Daoy (cell line): ENCODE results near the gene CLTC. TPM values are rescaled to one million over a fixed set of nuclear protein-coding genes. Genes with fewer than 3 reads are reported as not detected.

Experiments used
- DNase-seq: peaks from one replicate; pipeline ENCODE4 v3.0.0-alpha.2; 2015; ENCODE audit warnings: low read depth
- total RNA-seq: library from RNA; depleted of rRNA; stranded (reverse); fragments of >200 nt; shearing (Covaris generic); gene quantifications from 2 replicates; pipeline ENCODE4 v1.2.3, GENCODE V29; 2014

CLTC gene
- total RNA-seq, 1 experiment from 2014 or later: 228 TPM

GRCh38 chr17:59680314-59680713 lies 60.6 kb downstream of the CLTC start:
- no peak for DNase-seq

GRCh38 chr17:59683283-59683682 lies 63.6 kb downstream of the CLTC start:
- no peak for DNase-seq

GRCh38 chr17:59684967-59685366 lies 65.3 kb downstream of the CLTC start:
- DNase-seq: no peak

GRCh38 chr17:59688008-59688407 lies 68.3 kb downstream of the CLTC start:
- no peak for DNase-seq

- DNase-seq: no peak
Measured at GRCh38 chr17:59688496-59688895, 68.8 kb downstream of the CLTC start.

GRCh38 chr17:59693582-59693981 lies 73.9 kb downstream of the CLTC start:
- no peak for DNase-seq

- no peak for DNase-seq
Measured at GRCh38 chr17:59694344-59694743, 74.6 kb downstream of the CLTC start.

- no peak for DNase-seq
Measured at GRCh38 chr17:59695945-59696681, 76.4 kb downstream of the CLTC start.

GRCh38 chr17:59696682-59697277 lies 77.1 kb downstream of the CLTC start:
- DNase-seq: no peak

- DNase-seq: no peak
Measured at GRCh38 chr17:59698143-59698542, 78.4 kb downstream of the CLTC start.

- no peak for DNase-seq
Measured at GRCh38 chr17:59699218-59699617, 79.5 kb downstream of the CLTC start.

GRCh38 chr17:59699786-59700185 lies 80.1 kb downstream of the CLTC start:
- no peak for DNase-seq

GRCh38 chr17:59702304-59702703 lies 82.6 kb downstream of the CLTC start:
- DNase-seq: no peak

- peak; percentile 98 for DNase-seq
Measured at GRCh38 chr17:59707149-59707970, 87.7 kb downstream of the CLTC start, which contains the start of the genes PTRH2 and VMP1. TSS of gene PTRH2 (minus strand) at chr17:59707430. CDS start at chr17:59697978, 9,452 bp downstream. TSS of gene VMP1 (plus strand) at chr17:59707654. CDS start at chr17:59731447, 23,793 bp downstream.

- no peak for DNase-seq
Measured at GRCh38 chr17:59707971-59708430, 88.3 kb downstream of the CLTC start.

- DNase-seq: no peak
Measured at GRCh38 chr17:59711936-59712335, 92.2 kb downstream of the CLTC start.

- DNase-seq: no peak
Measured at GRCh38 chr17:59712862-59713261, 93.2 kb downstream of the CLTC start.

- no peak for DNase-seq
Measured at GRCh38 chr17:59714255-59714654, 94.6 kb downstream of the CLTC start.

- DNase-seq: no peak
Measured at GRCh38 chr17:59716427-59716826, 96.7 kb downstream of the CLTC start.

GRCh38 chr17:59719526-59719925 lies 99.8 kb downstream of the CLTC start:
- DNase-seq: no peak

- DNase-seq: no peak
Measured at GRCh38 chr17:59722623-59723022, 102.9 kb downstream of the CLTC start.

GRCh38 chr17:59723041-59723440 lies 103.3 kb downstream of the CLTC start:
- DNase-seq: no peak
